ENCODE measurements around the gene CLK2. TPM values are rescaled to one million over a fixed set of nuclear protein-coding genes. Genes with fewer than 3 reads are reported as not detected.

Gene CLK2
- total and polyA plus RNA-seq, 2 experiments from 2014 or later: 27.2 to 54.6 TPM

GRCh38 chr1:155241841-155242264, 31.5 kb downstream of the CLK2 start (continued):
- TF ChIP-seq ZNF462 (CRISPR knock-in tag; IDR thresholded peaks at IDR 0.05) (no peak), ZNF114 (CRISPR knock-in tag; IDR thresholded peaks at IDR 0.05) (no peak), POLR2AphosphoS5 (IDR thresholded peaks at IDR 0.05; ENCODE audit: low read depth) (no peak), EZH2 (IDR thresholded peaks at IDR 0.05; ENCODE audit: low read depth, unreplicated experiment) (no peak), ETS1 (IDR thresholded peaks at IDR 0.05) (no peak), CREB1 (CRISPR knock-in tag; IDR thresholded peaks at IDR 0.05; ENCODE audit: low read depth) (no peak), EZH2phosphoT487 (IDR thresholded peaks at IDR 0.05; ENCODE audit: unreplicated experiment) (no peak)

GRCh38 chr1:155241069-155241679, 32.1 kb downstream of the CLK2 start:
- Histone ChIP-seq H3K27me3 (ENCODE audit: insufficient read depth) (peaks cover 22% of the 10 kb centered on the region), H2AFZ (no peak overlapping the region)
- no peak for TF ChIP-seq JUNB (IDR thresholded peaks at IDR 0.05; ENCODE audit: unreplicated experiment)
- TF ChIP-seq STAT1 (IDR thresholded peaks at IDR 0.05; ENCODE audit: unreplicated experiment): no peak
- TF ChIP-seq CREB1 (CRISPR knock-in tag; IDR thresholded peaks at IDR 0.05; ENCODE audit: low read depth): peak; percentile 68
- no peak for TF ChIP-seq EZH2phosphoT487 (IDR thresholded peaks at IDR 0.05; ENCODE audit: unreplicated experiment)
- TF ChIP-seq ZNF331 (CRISPR knock-in tag; IDR thresholded peaks at IDR 0.05; ENCODE audit: low read depth): no peak
- TF ChIP-seq ETS1 (IDR thresholded peaks at IDR 0.05): peak; percentile 90
- no peak for TF ChIP-seq CTCF (conservative IDR thresholded peaks at IDR 0.05; ENCODE audit: low read depth in 2 of 2)
- TF ChIP-seq ZNF114 (CRISPR knock-in tag; IDR thresholded peaks at IDR 0.05): no peak
- no peak for TF ChIP-seq EZH2 (IDR thresholded peaks at IDR 0.05; ENCODE audit: low read depth, unreplicated experiment)
- TF ChIP-seq NANOG (IDR thresholded peaks at IDR 0.05; ENCODE audit: borderline replicate concordance): no peak

More at GRCh38 chr1:155241069-155241679, 32.1 kb downstream of the CLK2 start:
- Histone ChIP-seq H4K20me1 (replicated peaks; ENCODE audit: insufficient read depth) (no peaks in the 10 kb centered on the region), H3K9me2 (ENCODE audit: insufficient read depth) (no peaks in the 10 kb centered on the region), H3K36me3 (ENCODE audit: insufficient read depth) (no peaks in the 10 kb centered on the region), H3K4me1 (ENCODE audit: insufficient read depth) (peaks cover 19% of the 10 kb centered on the region), H3K4me3 (peak overlapping the region; percentile 50), H3K79me2 (replicated peaks; ENCODE audit: insufficient read depth) (0 out of 2 replicates have a peak, but pooled peaks cover 7% of the 10 kb centered on the region), H3K4me2 (peak overlapping the region; percentile 65), H3K27ac (ENCODE audit: low read depth) (no peak overlapping the region), H3F3A (replicated peaks; ENCODE audit: low read depth) (0 out of 2 replicates have a peak, but pooled peaks cover 10% of the 10 kb centered on the region)
- H3K36me3 Mint-ChIP-seq (ENCODE audit: low read depth): peaks cover 10% of the 10 kb centered on the region
- DNase-seq (ENCODE audit: low spot score): peak; percentile 92
- ATAC-seq: peak; percentile 16
- peaks cover 17% of the 10 kb centered on the region for H3K4me1 Mint-ChIP-seq
- peak overlapping the region; percentile 70; the same call in 1 of the 2 replicates for H3K27ac Mint-ChIP-seq
- peak overlapping the region; percentile 79 for H3K4me3 Mint-ChIP-seq
- peaks cover 28% of the 10 kb centered on the region for H3K27me3 Mint-ChIP-seq (ENCODE audit: insufficient read depth, low read depth, poor library complexity)
- no peaks in the 10 kb centered on the region for H3K9me3 Mint-ChIP-seq
